Measurements from ENCODE around the gene CNNM3.

DNA sequence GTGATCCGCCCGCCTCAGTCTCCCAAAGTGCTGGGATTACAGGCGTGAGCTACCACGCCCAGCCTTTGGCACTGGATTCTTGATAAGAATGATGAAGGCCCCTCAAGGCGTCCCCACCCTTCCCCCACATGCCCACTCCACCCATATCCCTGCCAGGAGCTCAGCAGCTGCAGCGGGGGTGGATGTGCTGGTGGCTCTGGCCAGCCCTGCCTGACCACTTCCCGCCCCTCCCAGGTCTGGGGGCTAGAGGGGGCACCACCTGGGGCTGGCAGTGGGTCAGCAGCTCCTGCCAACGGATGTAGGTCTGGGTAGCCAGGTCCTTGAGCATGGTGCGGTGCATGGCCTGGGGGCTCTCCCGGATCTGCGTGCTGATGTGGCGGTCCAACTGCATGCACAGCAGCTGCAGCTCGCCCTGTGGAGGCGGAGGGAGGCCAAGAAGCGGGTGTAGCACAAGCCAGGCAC lies 61.6 kb downstream of the CNNM3 start:
- TF ChIP-seq, protein P1, sequence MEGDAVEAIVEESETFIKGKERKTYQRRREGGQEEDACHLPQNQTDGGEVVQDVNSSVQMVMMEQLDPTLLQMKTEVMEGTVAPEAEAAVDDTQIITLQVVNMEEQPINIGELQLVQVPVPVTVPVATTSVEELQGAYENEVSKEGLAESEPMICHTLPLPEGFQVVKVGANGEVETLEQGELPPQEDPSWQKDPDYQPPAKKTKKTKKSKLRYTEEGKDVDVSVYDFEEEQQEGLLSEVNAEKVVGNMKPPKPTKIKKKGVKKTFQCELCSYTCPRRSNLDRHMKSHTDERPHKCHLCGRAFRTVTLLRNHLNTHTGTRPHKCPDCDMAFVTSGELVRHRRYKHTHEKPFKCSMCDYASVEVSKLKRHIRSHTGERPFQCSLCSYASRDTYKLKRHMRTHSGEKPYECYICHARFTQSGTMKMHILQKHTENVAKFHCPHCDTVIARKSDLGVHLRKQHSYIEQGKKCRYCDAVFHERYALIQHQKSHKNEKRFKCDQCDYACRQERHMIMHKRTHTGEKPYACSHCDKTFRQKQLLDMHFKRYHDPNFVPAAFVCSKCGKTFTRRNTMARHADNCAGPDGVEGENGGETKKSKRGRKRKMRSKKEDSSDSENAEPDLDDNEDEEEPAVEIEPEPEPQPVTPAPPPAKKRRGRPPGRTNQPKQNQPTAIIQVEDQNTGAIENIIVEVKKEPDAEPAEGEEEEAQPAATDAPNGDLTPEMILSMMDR (IDR thresholded peaks at IDR 0.05), result no peak
- TF ChIP-seq POLR2A (IDR thresholded peaks at IDR 0.05), result no peak
